WTC11 (cell line): Measurements from ENCODE around the gene GCHFR. TPM values are rescaled to one million over a fixed set of nuclear protein-coding genes. Genes with fewer than 3 reads are reported as not detected.
A peak's percentile ranks its signal among the peaks of the same experiment; 100 is the strongest.

Experiments used
- ATAC-seq: fragments of 200-7000 bp; cut with Tn5 transposase; 2 replicates; pipeline ENCODE4 v1.10.0; 2021; ENCODE audit warnings: mild to moderate bottlenecking, moderate library complexity
- CTCF ChIA-PET: fragments of 300-600 bp; sonication (Branson Sonifier 250); formaldehyde crosslinking; loops from one replicate; lab custom pipeline; 2021; ENCODE audit warnings: antibody characterized with exemption; lab: Charles Lee
- POLR2A ChIA-PET: fragments of 350-600 bp; sonication (Branson Sonifier 250); formaldehyde crosslinking; loops from one replicate; lab custom pipeline; 2021; ENCODE audit warnings: antibody characterized with exemption; lab: Charles Lee
- DNase-seq: peaks from one replicate; pipeline ENCODE4 v3.0.0; 2021; ENCODE audit warnings: low spot score
- H3K27ac Mint-ChIP-seq: 2 replicates; pipeline ENCODE4 v1.8.0; 2021; ENCODE audit warnings: mixed read lengths
- H3K27me3 Mint-ChIP-seq: 2 replicates; pipeline ENCODE4 v1.8.0; 2021; ENCODE audit warnings: low read depth, mild to moderate bottlenecking, moderate library complexity, mixed read lengths
- H3K36me3 Mint-ChIP-seq: 2 replicates; pipeline ENCODE4 v1.8.0; 2021; ENCODE audit warnings: mixed read lengths
- H3K4me1 Mint-ChIP-seq: 2 replicates; pipeline ENCODE4 v1.8.0; 2022; ENCODE audit warnings: mixed read lengths
- H3K4me3 Mint-ChIP-seq: 2 replicates; pipeline ENCODE4 v1.8.0; 2021; ENCODE audit warnings: mild to moderate bottlenecking, moderate library complexity, mixed read lengths
- H3K9me3 Mint-ChIP-seq: 2 replicates; pipeline ENCODE4 v1.8.0; 2021; ENCODE audit warnings: mixed read lengths
- ATF6 ChIP-seq: sonication (generic); formaldehyde crosslinking; IDR thresholded peaks from 2 replicates; pipeline ENCODE4 v1.8.1; 2023; ENCODE audit warnings: mild to moderate bottlenecking, missing genetic modification reagents
- CTCF ChIP-seq: fragments of 200-600 bp; IDR thresholded peaks from 2 replicates; pipeline ENCODE4 v1.8.0; 2022; ENCODE audit warnings: antibody characterized with exemption
- E2F1 ChIP-seq: sonication (generic); formaldehyde crosslinking; IDR thresholded peaks from 2 replicates; pipeline ENCODE4 v1.8.0; 2022; ENCODE audit warnings: mild to moderate bottlenecking, missing genetic modification reagents
- E2F5 ChIP-seq: sonication (generic); formaldehyde crosslinking; IDR thresholded peaks from 2 replicates; pipeline ENCODE4 v1.8.1; 2022; ENCODE audit warnings: mild to moderate bottlenecking, moderate library complexity, missing genetic modification reagents
- ELF4 ChIP-seq: sonication (generic); formaldehyde crosslinking; IDR thresholded peaks from 2 replicates; pipeline ENCODE4 v1.8.1; 2022; ENCODE audit warnings: low read depth, mild to moderate bottlenecking, moderate library complexity, missing genetic modification reagents
- ESRRA ChIP-seq: sonication (generic); formaldehyde crosslinking; IDR thresholded peaks from 2 replicates; pipeline ENCODE4 v1.8.1; 2022; ENCODE audit warnings: mild to moderate bottlenecking, missing genetic modification reagents, borderline replicate concordance
- FOXJ3 ChIP-seq: sonication (generic); formaldehyde crosslinking; IDR thresholded peaks from 2 replicates; pipeline ENCODE4 v1.9.0; 2021; ENCODE audit warnings: missing genetic modification reagents, mild to moderate bottlenecking, borderline replicate concordance
- FOXP1 ChIP-seq: sonication (generic); formaldehyde crosslinking; IDR thresholded peaks from 2 replicates; pipeline ENCODE4 v1.8.0; 2022; ENCODE audit warnings: missing genetic modification reagents, mild to moderate bottlenecking, moderate library complexity, borderline replicate concordance
- HMGXB4 ChIP-seq: sonication (generic); formaldehyde crosslinking; IDR thresholded peaks from 2 replicates; pipeline ENCODE4 v1.8.1; 2023; ENCODE audit warnings: mild to moderate bottlenecking, moderate library complexity, missing genetic modification reagents
- PREB ChIP-seq: sonication (generic); formaldehyde crosslinking; IDR thresholded peaks from 2 replicates; pipeline ENCODE4 v1.8.1; 2022; ENCODE audit warnings: mild to moderate bottlenecking, missing genetic modification reagents, moderate library complexity, borderline replicate concordance
- RELA ChIP-seq: sonication (generic); formaldehyde crosslinking; IDR thresholded peaks from 2 replicates; pipeline ENCODE4 v1.8.1; 2022; ENCODE audit warnings: missing genetic modification reagents, mild to moderate bottlenecking, borderline replicate concordance
- RORB ChIP-seq: fragments of 250-450 bp; sonication (Bioruptor Pico); IDR thresholded peaks from 2 replicates; pipeline ENCODE4 v1.9.0; 2021; ENCODE audit warnings: mild to moderate bottlenecking
- SMAD4 ChIP-seq: sonication (generic); formaldehyde crosslinking; IDR thresholded peaks from 2 replicates; pipeline ENCODE4 v1.8.0; 2022; ENCODE audit warnings: mild to moderate bottlenecking, missing genetic modification reagents
- SOX15 ChIP-seq: fragments of 250-450 bp; sonication (Bioruptor Pico); IDR thresholded peaks from 2 replicates; pipeline ENCODE4 v1.9.0; 2021; ENCODE audit warnings: mild to moderate bottlenecking
- SP1 ChIP-seq: sonication (generic); formaldehyde crosslinking; conservative IDR thresholded peaks from 2 replicates; pipeline ENCODE4 v1.8.1; 2022; ENCODE audit warnings: missing genetic modification reagents
- TCF7 ChIP-seq: sonication (generic); formaldehyde crosslinking; IDR thresholded peaks from 2 replicates; pipeline ENCODE4 v1.8.0; 2022; ENCODE audit warnings: mild to moderate bottlenecking, low read depth, missing genetic modification reagents, moderate library complexity
- TP53 ChIP-seq: sonication (generic); formaldehyde crosslinking; IDR thresholded peaks from 2 replicates; pipeline ENCODE4 v1.8.1; 2023; ENCODE audit warnings: mild to moderate bottlenecking, missing genetic modification reagents
- USF2 ChIP-seq: sonication (generic); formaldehyde crosslinking; IDR thresholded peaks from 2 replicates; pipeline ENCODE4 v1.8.1; 2023; ENCODE audit warnings: mild to moderate bottlenecking, missing genetic modification reagents, moderate library complexity
- ZBTB21 ChIP-seq: sonication (generic); formaldehyde crosslinking; IDR thresholded peaks from 2 replicates; pipeline ENCODE4 v1.8.1; 2023; ENCODE audit warnings: mild to moderate bottlenecking, missing genetic modification reagents, borderline replicate concordance
- ZMAT4 ChIP-seq: fragments of 250-450 bp; sonication (Bioruptor Pico); IDR thresholded peaks from 2 replicates; pipeline ENCODE4 v1.9.0; 2021; ENCODE audit warnings: mild to moderate bottlenecking
- ZNF396 ChIP-seq: fragments of 250-450 bp; sonication (Bioruptor Pico); IDR thresholded peaks from 2 replicates; pipeline ENCODE4 v1.8.0; 2021; ENCODE audit warnings: mild to moderate bottlenecking, moderate library complexity, borderline replicate concordance
- ZNF512 ChIP-seq: sonication (generic); formaldehyde crosslinking; IDR thresholded peaks from 2 replicates; pipeline ENCODE4 v1.8.1; 2022; ENCODE audit warnings: missing genetic modification reagents, borderline replicate concordance
- total RNA-seq: library from RNA; stranded (reverse); gene quantifications from 3 replicates; pipeline ENCODE4 v1.2.3, GENCODE V29; 2021

Gene GCHFR
- total RNA-seq, 1 experiment from 2014 or later = 42.3 TPM

- H3K36me3 Mint-ChIP-seq = peaks cover 10% of the 10 kb centered on the region
- no peaks in the 10 kb centered on the region for H3K27me3 Mint-ChIP-seq
- POLR2A ChIA-PET = interaction anchor here (0.6 kb wide), 1 partner anchor 8 kb away, joined by 3 read pairs; no protein-coding TSS in a partner anchor
- no peak for DNase-seq
- peak overlapping the region; percentile 2; the same call in 1 of the 2 replicates for H3K27ac Mint-ChIP-seq
- peaks cover 46% of the 10 kb centered on the region for H3K4me1 Mint-ChIP-seq
- no peak overlapping the region for H3K4me3 Mint-ChIP-seq
- TF ChIP-seq SP1 (CRISPR knock-in tag) (no peak), ESRRA (CRISPR knock-in tag) (no peak), SMAD4 (no peak), FOXJ3 (CRISPR knock-in tag) (no peak), PREB (CRISPR knock-in tag) (no peak), ZBTB21 (CRISPR knock-in tag) (no peak), E2F1 (CRISPR knock-in tag) (no peak), USF2 (CRISPR knock-in tag) (no peak)
- no peaks in the 10 kb centered on the region for H3K9me3 Mint-ChIP-seq
- CTCF ChIA-PET = interaction anchor here (1.0 kb wide), 1 partner anchor 22 kb away, joined by 3 read pairs; no protein-coding TSS in a partner anchor
- no peak for ATAC-seq
Observed at GRCh38 chr15:40793216-40793989, 29.5 kb downstream of the GCHFR start.

GRCh38 chr15:40796041-40796440 lies 32.2 kb downstream of the GCHFR start:
- H3K27me3 Mint-ChIP-seq = no peaks in the 10 kb centered on the region
- POLR2A ChIA-PET = interaction anchor here (1.3 kb wide), 1 partner anchor 8 kb away, joined by 7 read pairs; no protein-coding TSS in a partner anchor
- H3K27ac Mint-ChIP-seq = peak overlapping the region; percentile 87
- ATAC-seq (no peak), DNase-seq (no peak)
- no peaks in the 10 kb centered on the region for H3K9me3 Mint-ChIP-seq
- CTCF ChIA-PET = no interaction called here
- no peak overlapping the region for H3K4me3 Mint-ChIP-seq
- peaks cover 57% of the 10 kb centered on the region for H3K4me1 Mint-ChIP-seq
- peaks cover 12% of the 10 kb centered on the region for H3K36me3 Mint-ChIP-seq
- no peak for TF ChIP-seq FOXP1 (CRISPR knock-in tag)
- TF ChIP-seq ATF6 (CRISPR knock-in tag) = no peak
- no peak for TF ChIP-seq RORB (CRISPR knock-in tag)
- TF ChIP-seq ZMAT4 = no peak
- no peak for TF ChIP-seq TCF7
- TF ChIP-seq CTCF = no peak
- TF ChIP-seq ELF4 (CRISPR knock-in tag) = no peak
- TF ChIP-seq RELA (CRISPR knock-in tag) = no peak
- TF ChIP-seq E2F5 (CRISPR knock-in tag) = no peak
- no peak for TF ChIP-seq ZNF512 (CRISPR knock-in tag)
- TF ChIP-seq ZNF396 (CRISPR knock-in tag) = no peak
- TF ChIP-seq SOX15 (CRISPR knock-in tag) = no peak
- no peak for TF ChIP-seq HMGXB4 (CRISPR knock-in tag)
- no peak for TF ChIP-seq TP53 (CRISPR knock-in tag)
